H1 (cell line): ENCODE measurements around the gene VAPA. TPM values are rescaled to one million over a fixed set of nuclear protein-coding genes. Genes with fewer than 3 reads are reported as not detected.
"Not testable (repeated sequence)": the region's sequence is repeated elsewhere in the genome, so short reads cannot be mapped to it uniquely, and the experiment has no call there.

ENCODE experiments used
- CTCF ChIA-PET: fragments of 300-600 bp; sonication (Branson Sonifier 250); formaldehyde crosslinking; loops from one replicate; lab custom pipeline; 2021; ENCODE audit not compliant: partially characterized antibody; lab: Charles Lee
- POLR2A ChIA-PET: fragments of 300-600 bp; sonication (Branson Sonifier 250); formaldehyde crosslinking; loops from one replicate; lab custom pipeline; 2021; ENCODE audit warnings: inconsistent platforms; ENCODE audit not compliant: partially characterized antibody; lab: Charles Lee
- DNase-seq, 2 experiments: peaks; one replicate each; pipeline versions ENCODE4 v3.0.0 to v3.0.0-alpha.2; 2010 to 2022; ENCODE audit warnings: low spot score in 2 of 2, low read depth in 1 of 2, mixed read lengths in 1 of 2
- FAIRE-seq: peaks from 2 replicates; lab custom pipeline; 2011; peaks lifted over from hg19 to GRCh38; lab: Jason Lieb, UNC
- H2AFZ ChIP-seq: 2 replicates; pipeline ENCODE4 v1.8.1; 2012; ENCODE audit warnings: low read length, inconsistent platforms
- H2AK5ac ChIP-seq: 2 replicates; pipeline ENCODE4 v1.6.1; 2013; ENCODE audit warnings: low read depth, low read length
- H2BK120ac ChIP-seq: replicated peaks from 2 replicates; pipeline ENCODE3; 2013; ENCODE audit warnings: low read depth, low read length, inconsistent platforms
- H2BK12ac ChIP-seq: 2 replicates; pipeline ENCODE4 v1.6.1; 2013; ENCODE audit warnings: low read depth, low read length
- H2BK15ac ChIP-seq: 2 replicates; pipeline ENCODE4 v1.6.1; 2013; ENCODE audit warnings: low read length
- H2BK20ac ChIP-seq: 2 replicates; pipeline ENCODE4 v1.6.1; 2013; ENCODE audit warnings: low read length
- H2BK5ac ChIP-seq: 2 replicates; pipeline ENCODE4 v1.6.1; 2013; ENCODE audit warnings: low read depth, low read length
- H3K14ac ChIP-seq: 2 replicates; pipeline ENCODE4 v1.6.1; 2013; ENCODE audit warnings: inconsistent platforms; ENCODE audit not compliant: insufficient read length
- H3K18ac ChIP-seq: 2 replicates; pipeline ENCODE4 v1.6.1; 2013; ENCODE audit warnings: low read length; ENCODE audit errors: extremely low read depth
- H3K23ac ChIP-seq: 2 replicates; pipeline ENCODE4 v1.6.1; 2013; ENCODE audit warnings: inconsistent platforms; ENCODE audit not compliant: insufficient read length
- H3K23me2 ChIP-seq: 2 replicates; pipeline ENCODE4 v1.6.1; 2013; ENCODE audit warnings: low read depth, low read length
- H3K27ac ChIP-seq: 2 replicates; pipeline ENCODE4 v1.6.1; 2011; ENCODE audit warnings: low read depth, low read length, inconsistent platforms
- H3K27me3 ChIP-seq, 4 experiments: replicated peaks in 1 of 4; 1 replicate in 1 of 4; 2 replicates in 3 of 4; pipeline versions ENCODE4 v1.6.1 to v1.8.1; 2011 to 2013; ENCODE audit warnings: low read length in 3 of 4, mild to moderate bottlenecking in 3 of 4, inconsistent platforms in 2 of 4, mixed read lengths in 2 of 4, moderate library complexity in 1 of 4; ENCODE audit not compliant: control insufficient read depth in 3 of 4, insufficient read depth in 3 of 4; ENCODE audit errors: extremely low read depth in 1 of 4
- H3K36me3 ChIP-seq, 4 experiments: 2 replicates each; pipeline versions ENCODE4 v1.6.1 to v1.8.1; 2011 to 2013; ENCODE audit warnings: mild to moderate bottlenecking in 4 of 4, low read length in 3 of 4, moderate library complexity in 2 of 4, control low read depth in 1 of 4, inconsistent platforms in 1 of 4; ENCODE audit not compliant: insufficient read depth in 4 of 4, control insufficient read depth in 2 of 4
- H3K4ac ChIP-seq: replicated peaks from 2 replicates; pipeline ENCODE3; 2013; ENCODE audit warnings: low read length, low read depth, mixed read lengths, inconsistent platforms; ENCODE audit not compliant: insufficient read length
- H3K4me1 ChIP-seq, 4 experiments: replicated peaks in 1 of 4; 1 replicate in 1 of 4; 2 replicates in 3 of 4; pipeline versions ENCODE4 v1.6.1 to v1.8.1; 2011 to 2013; ENCODE audit warnings: low read length in 3 of 4, inconsistent platforms in 2 of 4, mixed read lengths in 1 of 4; ENCODE audit not compliant: insufficient read depth in 4 of 4, control insufficient read depth in 3 of 4
- H3K4me2 ChIP-seq, 2 experiments: 2 replicates each; pipeline versions ENCODE4 v1.6.1 to v1.8.1; 2011 to 2013; ENCODE audit warnings: low read depth in 2 of 2, low read length in 2 of 2, control low read depth in 1 of 2, inconsistent platforms in 1 of 2, mild to moderate bottlenecking in 1 of 2; ENCODE audit not compliant: insufficient read depth in 1 of 2
- H3K4me3 ChIP-seq, 4 experiments: fragments of 200-600, 300-600 bp in 1 of 4; sonication (generic), shearing (Covaris generic), sonication (Bioruptor Twin) in 1 of 4; 2 replicates each; pipeline versions ENCODE4 v1.5.1 to v1.8.1; 2011 to 2016; ENCODE audit warnings: low read length in 4 of 4, low read depth in 3 of 4, control low read depth in 2 of 4, inconsistent platforms in 2 of 4, mild to moderate bottlenecking in 2 of 4, mixed read lengths in 1 of 4, moderate library complexity in 1 of 4; ENCODE audit not compliant: insufficient read depth in 2 of 4; ENCODE audit errors: extremely low read depth in 1 of 4
- H3K56ac ChIP-seq: replicated peaks from 2 replicates; pipeline ENCODE3; 2013; ENCODE audit warnings: low read depth, mild to moderate bottlenecking, mixed read lengths, low read length, inconsistent platforms; ENCODE audit not compliant: insufficient read length
- H3K79me1 ChIP-seq: 2 replicates; pipeline ENCODE4 v1.6.1; 2013; ENCODE audit warnings: low read depth, low read length, control low read depth
- H3K79me2 ChIP-seq, 2 experiments: 2 replicates each; pipeline versions ENCODE4 v1.6.1 to v1.8.1; 2012 to 2013; ENCODE audit warnings: low read length in 2 of 2, mild to moderate bottlenecking in 2 of 2, inconsistent platforms in 1 of 2; ENCODE audit not compliant: insufficient read depth in 2 of 2, control insufficient read depth in 1 of 2
- H3K9ac ChIP-seq, 4 experiments: replicated peaks in 1 of 4; 1 replicate in 1 of 4; 2 replicates in 3 of 4; pipeline versions ENCODE4 v1.6.1 to v1.8.1; 2011 to 2013; ENCODE audit warnings: low read depth in 3 of 4, low read length in 3 of 4, control low read depth in 2 of 4, mild to moderate bottlenecking in 2 of 4, moderate library complexity in 2 of 4, inconsistent platforms in 1 of 4; ENCODE audit errors: extremely low read depth in 1 of 4
- H3K9me3 ChIP-seq, 2 experiments: 2 replicates each; pipeline versions ENCODE4 v1.6.1 to v1.8.1; 2012 to 2013; ENCODE audit warnings: mild to moderate bottlenecking in 2 of 2, moderate library complexity in 2 of 2, control low read depth in 1 of 2, inconsistent platforms in 1 of 2, low read depth in 1 of 2, low read length in 1 of 2, mixed read lengths in 1 of 2; ENCODE audit not compliant: insufficient read depth in 2 of 2
- H4K20me1 ChIP-seq, 2 experiments: replicated peaks in 1 of 2; 2 replicates each; pipeline versions ENCODE3 to v1.8.1; 2011 to 2013; ENCODE audit warnings: inconsistent platforms in 2 of 2, low read length in 2 of 2, mild to moderate bottlenecking in 1 of 2; ENCODE audit not compliant: insufficient read depth in 2 of 2, control insufficient read depth in 1 of 2
- H4K5ac ChIP-seq: 2 replicates; pipeline ENCODE4 v1.6.1; 2013; ENCODE audit warnings: low read length, low read depth, mixed read lengths, inconsistent platforms; ENCODE audit not compliant: insufficient read length
- H4K8ac ChIP-seq: 2 replicates; pipeline ENCODE4 v1.8.0; 2013; ENCODE audit warnings: mild to moderate bottlenecking, moderate library complexity, low read length, inconsistent platforms; ENCODE audit not compliant: insufficient read depth; ENCODE audit errors: extremely low read depth
- H4K91ac ChIP-seq: replicated peaks from 2 replicates; pipeline ENCODE3; 2013; ENCODE audit warnings: low read length, mixed read lengths, inconsistent platforms; ENCODE audit not compliant: insufficient read length
- SP1 ChIP-seq: IDR thresholded peaks from 2 replicates; pipeline ENCODE4 v1.6.1; 2011; ENCODE audit warnings: low read depth, low read length
- WGBS, 2 experiments: shearing (Covaris generic) in 1 of 2; methylation state at CpG; one replicate each; pipeline versions ENCODE4 v1.1.6 to v1.1.7; 2013 to 2015; ENCODE audit warnings: low lambda C conversion rate in 2 of 2, mixed read lengths in 2 of 2, inconsistent platforms in 1 of 2, low coverage in 1 of 2, missing lambda C conversion rate in 1 of 2; ENCODE audit not compliant: insufficient replicate concordance in 2 of 2, insufficient coverage in 1 of 2, insufficient read length in 1 of 2; ENCODE audit errors: extremely low coverage in 1 of 2, missing lambda C conversion rate in 1 of 2; 5-methylcytosine and 5-hydroxymethylcytosine counted together
- polyA plus RNA-seq, 7 experiments: library from polyadenylated mRNA; depleted of rRNA in 3 of 7; stranded (reverse) in 5 of 7; unstranded in 2 of 7; fragments of >200 nt in 5 of 7; fragments of 200-250 nt in 2 of 7; gene quantifications; 1 replicate in 5 of 7; 2 replicates in 1 of 7; 4 replicates in 1 of 7; pipeline versions ENCODE4 v1.2.1 to v1.2.3, GENCODE V29; 2011 to 2013; ENCODE audit warnings: missing spikeins in 2 of 7, mixed read lengths in 2 of 7
- total RNA-seq: library from RNA; stranded (reverse); fragmentation: NEBNext Ultra II Directional; extraction: Animal tissue kit (Norgen Biotek cat#: 25700); gene quantifications from 2 replicates; pipeline ENCODE4 v1.2.1, GENCODE V29; 2021

Gene VAPA
- total and polyA plus RNA-seq, 2 of the 8 experiments (the other 6 are each of a cell fraction or from before 2014, with no cell fraction given) = 79.7 to 130 TPM

- H3K79me1 ChIP-seq, H3K23me2 ChIP-seq, H3K27me3 ChIP-seq, H3K9me3 ChIP-seq, H2BK5ac ChIP-seq, H3K18ac ChIP-seq, H4K5ac ChIP-seq, H2BK15ac ChIP-seq, H2BK20ac ChIP-seq, H3K4ac ChIP-seq, H3K36me3 ChIP-seq, H3K4me1 ChIP-seq, CTCF ChIA-PET, H3K4me2 ChIP-seq, H2BK12ac ChIP-seq, H3K56ac ChIP-seq, H4K20me1 ChIP-seq, H4K8ac ChIP-seq, DNase-seq, H3K14ac ChIP-seq, H3K27ac ChIP-seq, H3K9ac ChIP-seq, H2BK120ac ChIP-seq, H4K91ac ChIP-seq, H2AK5ac ChIP-seq, H3K23ac ChIP-seq, H2AFZ ChIP-seq, FAIRE-seq, H3K4me3 ChIP-seq: not testable (repeated sequence)
- WGBS, 2 experiments = 94% methylated on average over 1 of the region's 1 CpG; no CpG with 5 or more reads in 1 of the 2 experiments
- TF ChIP-seq SP1 = peak; percentile 78; the same call in 1 of the 2 replicates
- peaks cover 10 to 28% of the 10 kb centered on the region in 2 experiments for H3K79me2 ChIP-seq
- POLR2A ChIA-PET = interaction anchor here (1.6 kb wide), 1 partner anchor 12 kb away, joined by 8 read pairs; no protein-coding TSS in a partner anchor
These were observed 1.5 kb upstream of the VAPA start for GRCh38 chr18:9912285-9912684.
